Smooth muscle cell (in vitro differentiated cells): ENCODE measurements around the gene DCX. TPM values are rescaled to one million over a fixed set of nuclear protein-coding genes. Genes with fewer than 3 reads are reported as not detected.

Experiments used
- DNase-seq: peaks from one replicate; lab custom pipeline; 2025; ENCODE audit not compliant: unreplicated experiment; lab: John Stamatoyannopoulos, UW
- H2AFZ ChIP-seq: fragments of 200-600 bp; sonication (generic); 2 replicates; pipeline ENCODE4 v1.6.0; 2016; ENCODE audit warnings: antibody characterized with exemption, low read depth, mild to moderate bottlenecking
- H3F3A ChIP-seq: fragments of 200-600 bp; sonication (generic); 2 replicates; pipeline ENCODE4 v1.6.0; 2017; ENCODE audit warnings: antibody characterized with exemption, low read depth
- H3K27ac ChIP-seq: fragments of 200-600 bp; sonication (generic); 2 replicates; pipeline ENCODE4 v1.5.1; 2016; ENCODE audit warnings: low read depth, mild to moderate bottlenecking
- H3K27me3 ChIP-seq: fragments of 200-600 bp; sonication (generic); 2 replicates; pipeline ENCODE4 v1.6.1; 2016; ENCODE audit warnings: low read depth, mild to moderate bottlenecking
- H3K36me3 ChIP-seq: fragments of 200-600 bp; sonication (generic); 2 replicates; pipeline ENCODE4 v1.5.1; 2016; ENCODE audit warnings: low read depth
- H3K4me1 ChIP-seq: fragments of 200-600 bp; sonication (generic); 2 replicates; pipeline ENCODE4 v1.5.1; 2016; ENCODE audit warnings: low read depth
- H3K4me2 ChIP-seq: fragments of 200-600 bp; sonication (generic); 2 replicates; pipeline ENCODE4 v1.6.0; 2016; ENCODE audit warnings: mild to moderate bottlenecking
- H3K4me3 ChIP-seq: fragments of 200-600 bp; sonication (generic); 2 replicates; pipeline ENCODE4 v1.5.1; 2016; ENCODE audit warnings: mild to moderate bottlenecking
- H3K79me2 ChIP-seq: fragments of 200-600 bp; sonication (generic); 2 replicates; pipeline ENCODE4 v1.6.0; 2016; ENCODE audit warnings: low read depth, mild to moderate bottlenecking
- H3K9ac ChIP-seq: fragments of 200-600 bp; sonication (generic); 2 replicates; pipeline ENCODE4 v1.6.0; 2016; ENCODE audit warnings: low read depth
- H3K9me3 ChIP-seq: fragments of 200-600 bp; sonication (generic); replicated peaks from 2 replicates; pipeline ENCODE4 v1.5.1; 2016; ENCODE audit warnings: low read depth
- H4K20me1 ChIP-seq: fragments of 200-600 bp; sonication (generic); 2 replicates; pipeline ENCODE4 v1.6.0; 2016; ENCODE audit warnings: low read depth
- CTCF ChIP-seq: fragments of 200-600 bp; sonication (generic); IDR thresholded peaks from 2 replicates; pipeline ENCODE4 v1.5.1; 2017; ENCODE audit warnings: borderline replicate concordance, mild to moderate bottlenecking, antibody characterized with exemption; ENCODE audit not compliant: insufficient read depth, poor library complexity, severe bottlenecking
- WGBS: methylation state at CpG from one replicate; pipeline ENCODE4 v1.1.7; 2016; ENCODE audit warnings: low lambda C conversion rate; 5-methylcytosine and 5-hydroxymethylcytosine counted together
- polyA plus RNA-seq: library from polyadenylated mRNA; unstranded; fragments of >200 nt; fragmentation: Nextera tagmentation; extraction: Ambion mirVana; gene quantifications from 2 replicates; pipeline ENCODE4 v1.2.1, GENCODE V29; 2016
- total RNA-seq: library from RNA; depleted of rRNA; stranded (reverse); fragments of >200 nt; gene quantifications from 2 replicates; pipeline ENCODE4 v1.2.3, GENCODE V29; 2014

The DCX gene
- total and polyA plus RNA-seq, 2 experiments from 2014 or later = 0.09 TPM; not detected in 1

GRCh38 chrX:111407948-111408347, 4.0 kb downstream of the DCX start:
- Histone ChIP-seq H3F3A (no peaks in the 10 kb centered on the region), H3K4me1 (peaks cover 14% of the 10 kb centered on the region), H3K27me3 (no peaks in the 10 kb centered on the region), H3K36me3 (no peaks in the 10 kb centered on the region), H4K20me1 (no peaks in the 10 kb centered on the region), H3K79me2 (no peaks in the 10 kb centered on the region), H2AFZ (no peak overlapping the region), H3K4me3 (no peak overlapping the region), H3K9ac (no peak overlapping the region), H3K27ac (no peak overlapping the region), H3K9me3 (no peaks in the 10 kb centered on the region), H3K4me2 (no peak overlapping the region)
- TF ChIP-seq CTCF = no peak
- no peak for DNase-seq
- WGBS = 50% methylated on average over 3 of the region's 3 CpGs

GRCh38 chrX:111402344-111402743, 9.6 kb downstream of the DCX start:
- Histone ChIP-seq H3K4me3 (no peak overlapping the region), H3K4me2 (no peak overlapping the region), H3K27ac (no peak overlapping the region), H3F3A (no peaks in the 10 kb centered on the region), H2AFZ (no peak overlapping the region), H4K20me1 (no peaks in the 10 kb centered on the region), H3K27me3 (peaks cover 12% of the 10 kb centered on the region), H3K9me3 (no peaks in the 10 kb centered on the region), H3K36me3 (no peaks in the 10 kb centered on the region), H3K79me2 (no peaks in the 10 kb centered on the region), H3K4me1 (no peaks in the 10 kb centered on the region), H3K9ac (no peak overlapping the region)
- TF ChIP-seq CTCF = no peak
- no peak for DNase-seq
- WGBS = 73% methylated on average over 2 of the region's 2 CpGs

- no peak for TF ChIP-seq CTCF
- Histone ChIP-seq H3K36me3 (no peaks in the 10 kb centered on the region), H3K27ac (no peak overlapping the region), H3F3A (no peaks in the 10 kb centered on the region), H3K9me3 (no peaks in the 10 kb centered on the region), H3K4me3 (no peak overlapping the region), H3K9ac (no peak overlapping the region), H4K20me1 (no peaks in the 10 kb centered on the region), H3K27me3 (no peaks in the 10 kb centered on the region), H3K4me1 (no peaks in the 10 kb centered on the region), H2AFZ (no peak overlapping the region), H3K4me2 (no peak overlapping the region), H3K79me2 (no peaks in the 10 kb centered on the region)
- DNase-seq = no peak
- WGBS = 87% methylated on average over 2 of the region's 2 CpGs
Measured at GRCh38 chrX:111395149-111395548, 16.8 kb downstream of the DCX start.

- no peak for DNase-seq
- Histone ChIP-seq H2AFZ (no peak overlapping the region), H3F3A (no peaks in the 10 kb centered on the region), H3K9me3 (no peaks in the 10 kb centered on the region), H3K27me3 (no peaks in the 10 kb centered on the region), H3K36me3 (no peaks in the 10 kb centered on the region), H3K4me3 (no peak overlapping the region), H3K4me1 (no peaks in the 10 kb centered on the region), H3K9ac (no peak overlapping the region), H4K20me1 (no peaks in the 10 kb centered on the region), H3K79me2 (no peaks in the 10 kb centered on the region), H3K4me2 (no peak overlapping the region), H3K27ac (no peak overlapping the region)
- WGBS = 47% methylated on average over 1 of the region's 1 CpG
- TF ChIP-seq CTCF = no peak
Measured at GRCh38 chrX:111394569-111394968, 17.4 kb downstream of the DCX start.
